Thoracic aorta (tissue), 2 donors: ENCODE data around the gene SEPTIN12. TPM values are rescaled to one million over a fixed set of nuclear protein-coding genes. Genes with fewer than 3 reads are reported as not detected.

Experiments
- ATAC-seq: fragments of 150-250 bp; one replicate; pipeline ENCODE4 v1.8.0; 2017; ENCODE audit warnings: low read depth; ENCODE audit not compliant: insufficient number of reproducible peaks, low FRiP score
- DNase-seq: peaks from one replicate; pipeline ENCODE4 v3.0.0-alpha.2; 2020; ENCODE audit warnings: low spot score
- H3K27ac ChIP-seq, 2 donors: fragments of 200-600 bp; sonication (generic); 1 replicate in 1 of 2; 2 replicates in 1 of 2; pipeline ENCODE4 v1.5.1; 2016; ENCODE audit warnings: mild to moderate bottlenecking in 2 of 2, moderate library complexity in 2 of 2
- H3K27me3 ChIP-seq: fragments of 200-600 bp; sonication (generic); replicated peaks from 2 replicates; pipeline ENCODE4 v1.6.0; 2016; ENCODE audit warnings: mild to moderate bottlenecking; ENCODE audit not compliant: insufficient read depth
- H3K36me3 ChIP-seq: fragments of 200-600 bp; sonication (generic); one replicate; pipeline ENCODE4 v1.5.1; 2016
- H3K4me1 ChIP-seq, 2 donors: fragments of 200-600 bp; sonication (generic); 1 replicate in 1 of 2; 2 replicates in 1 of 2; pipeline versions ENCODE4 v1.5.1 to v1.6.0; 2016; ENCODE audit warnings: low read depth in 2 of 2, mild to moderate bottlenecking in 1 of 2; ENCODE audit not compliant: control insufficient read depth in 1 of 2
- H3K4me3 ChIP-seq: fragments of 200-600 bp; sonication (generic); 2 replicates; pipeline ENCODE4 v1.5.1; 2016; ENCODE audit warnings: mild to moderate bottlenecking
- H3K9me3 ChIP-seq: fragments of 200-600 bp; sonication (generic); 2 replicates; pipeline ENCODE4 v1.5.1; 2016
- CTCF ChIP-seq: fragments of 200-600 bp; sonication (generic); IDR thresholded peaks from one replicate; pipeline ENCODE4 v1.5.1; 2019; ENCODE audit warnings: antibody characterized with exemption
- total RNA-seq, 2 donors: library from RNA; depleted of rRNA; stranded (reverse); fragments of >200 nt; gene quantifications; one replicate each; pipeline versions ENCODE4 v1.1.0 to v1.2.3, GENCODE V29; 2016

SEPTIN12 gene
- not detected for total RNA-seq

DNA sequence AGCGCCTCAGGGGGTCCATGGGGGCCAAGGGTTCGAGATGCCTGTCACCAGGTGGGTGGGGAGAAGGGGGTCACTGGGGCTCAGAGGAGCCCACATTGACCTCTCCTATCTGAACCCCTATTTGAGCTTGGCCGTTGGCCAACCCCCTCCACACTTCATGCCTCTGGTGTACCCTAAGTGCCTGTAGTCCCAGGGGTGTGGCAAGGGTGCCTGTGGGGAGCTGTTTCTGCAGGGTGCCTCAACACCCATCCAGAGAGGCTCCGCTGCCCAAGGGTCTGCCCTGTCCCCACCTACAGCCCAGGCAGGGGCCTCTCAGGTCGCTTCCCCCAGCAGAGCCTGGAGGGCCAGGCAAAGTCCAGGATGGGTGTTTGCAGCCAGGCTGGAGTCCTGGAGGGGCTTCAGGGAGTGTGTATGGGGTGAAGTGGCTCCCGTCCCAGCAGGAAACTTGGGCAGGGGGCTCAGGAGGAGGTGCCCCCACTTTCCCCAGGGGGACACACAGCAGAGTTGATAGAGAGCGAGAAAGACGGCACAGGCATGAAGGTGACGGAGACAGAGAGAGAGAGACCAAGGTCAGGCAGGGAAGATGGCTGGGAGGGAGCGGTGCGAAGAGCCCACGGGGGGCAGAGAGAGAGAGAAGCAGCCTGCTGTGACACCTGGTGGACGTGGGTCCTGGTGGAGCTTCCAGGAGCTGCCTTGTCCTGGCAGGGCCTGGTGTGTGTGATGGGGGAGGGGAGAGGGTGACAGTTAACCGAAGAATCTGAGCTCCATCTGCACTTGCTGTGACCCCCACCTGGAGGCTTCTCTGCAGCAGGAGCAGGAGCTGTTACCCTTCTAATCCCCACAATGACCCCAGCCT is at the start of gene SEPTIN12:
Gene SEPTIN12, minus strand, starts transcription at position 719 of the 856 bp plus-strand sequence. Its CDS starts 700 bp downstream, at position 19.
- no peak for TF ChIP-seq CTCF
- no peaks in the 10 kb centered on the region for H3K27me3 ChIP-seq
- H3K27ac ChIP-seq = no peak within 1 kb of the TSS
- H3K4me3 ChIP-seq = no peak within 1 kb of the TSS
- DNase-seq (no peak), ATAC-seq (no peak)
- H3K36me3 ChIP-seq = no peaks in the 10 kb centered on the region
- H3K4me1 ChIP-seq = no peaks in the 10 kb centered on the region
- no peaks in the 10 kb centered on the region for H3K9me3 ChIP-seq

DNA sequence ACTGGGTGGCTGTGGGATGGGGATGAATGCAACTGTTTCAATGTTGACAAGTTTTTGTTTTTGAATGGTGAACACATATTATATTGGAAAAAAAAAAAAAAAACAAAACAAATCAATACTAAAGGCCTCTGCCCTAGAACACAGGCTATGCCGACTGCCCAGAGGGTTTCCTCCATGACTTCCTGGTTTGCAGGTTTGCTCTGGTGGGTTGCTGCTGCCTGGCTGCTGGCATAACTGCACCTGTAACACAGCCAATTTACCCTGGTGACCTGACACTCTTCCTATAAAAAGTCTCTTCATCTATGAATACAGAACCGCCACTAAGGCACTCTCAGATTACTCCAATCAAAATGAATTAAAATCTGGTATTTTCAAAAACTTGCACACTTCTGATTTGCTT is 48.6 kb upstream of the SEPTIN12 start:
- DNase-seq (no peak), ATAC-seq (no peak)
- no peaks in the 10 kb centered on the region for H3K27me3 ChIP-seq
- no peaks in the 10 kb centered on the region for H3K4me1 ChIP-seq
- TF ChIP-seq CTCF = no peak
- no peak overlapping the region for H3K4me3 ChIP-seq
- H3K27ac ChIP-seq = no peak overlapping the region
- peaks cover 57% of the 10 kb centered on the region for H3K36me3 ChIP-seq
- H3K9me3 ChIP-seq = no peaks in the 10 kb centered on the region

- TF ChIP-seq CTCF = no peak
- Histone ChIP-seq H3K36me3 (peaks cover 67% of the 10 kb centered on the region), H3K4me1 (no peaks in the 10 kb centered on the region), H3K9me3 (no peaks in the 10 kb centered on the region), H3K27me3 (no peaks in the 10 kb centered on the region), H3K27ac (no peak overlapping the region), H3K4me3 (no peak overlapping the region)
- ATAC-seq (no peak), DNase-seq (no peak)
Observed at GRCh38 chr16:4833584-4833983, 45.4 kb upstream of the SEPTIN12 start.

- H3K9me3 ChIP-seq = no peaks in the 10 kb centered on the region
- peaks cover 69% of the 10 kb centered on the region for H3K36me3 ChIP-seq
- H3K27me3 ChIP-seq = no peaks in the 10 kb centered on the region
- H3K4me3 ChIP-seq = no peak overlapping the region
- no peaks in the 10 kb centered on the region for H3K4me1 ChIP-seq
- TF ChIP-seq CTCF = no peak
- no peak for DNase-seq
- H3K27ac ChIP-seq = no peak overlapping the region
- ATAC-seq = no peak
Observed at GRCh38 chr16:4832698-4833343, 44.7 kb upstream of the SEPTIN12 start.

GRCh38 chr16:4831616-4832015 is 43.5 kb upstream of the SEPTIN12 start:
- no peak for ATAC-seq
- DNase-seq = no peak
- H3K4me1 ChIP-seq = no peaks in the 10 kb centered on the region
- TF ChIP-seq CTCF = no peak
- no peaks in the 10 kb centered on the region for H3K27me3 ChIP-seq
- H3K4me3 ChIP-seq = no peak overlapping the region
- no peak overlapping the region for H3K27ac ChIP-seq
- no peaks in the 10 kb centered on the region for H3K9me3 ChIP-seq
- H3K36me3 ChIP-seq = peaks cover 75% of the 10 kb centered on the region
